GM18517 (cell line): Measurements from ENCODE around the gene MEF2A.
"Not testable (repeated sequence)": the region's sequence is repeated elsewhere in the genome, so short reads cannot be mapped to it uniquely, and the experiment has no call there.

Experiments
- ATAC-seq: cut with Tn5 transposase; IDR thresholded peaks from one replicate; pipeline ENCODE4 v1.9.1; 2021; ENCODE audit warnings: mild to moderate bottlenecking, moderate library complexity; ENCODE audit not compliant: unreplicated experiment

Gene MEF2A

GRCh38 chr15:99565299-99566156, at the start of gene MEF2A:
MEF2A (plus strand) TSS chr15:99565984; CDS start chr15:99633120, 67,136 bp downstream.
- ATAC-seq: peak; percentile 47

DNA sequence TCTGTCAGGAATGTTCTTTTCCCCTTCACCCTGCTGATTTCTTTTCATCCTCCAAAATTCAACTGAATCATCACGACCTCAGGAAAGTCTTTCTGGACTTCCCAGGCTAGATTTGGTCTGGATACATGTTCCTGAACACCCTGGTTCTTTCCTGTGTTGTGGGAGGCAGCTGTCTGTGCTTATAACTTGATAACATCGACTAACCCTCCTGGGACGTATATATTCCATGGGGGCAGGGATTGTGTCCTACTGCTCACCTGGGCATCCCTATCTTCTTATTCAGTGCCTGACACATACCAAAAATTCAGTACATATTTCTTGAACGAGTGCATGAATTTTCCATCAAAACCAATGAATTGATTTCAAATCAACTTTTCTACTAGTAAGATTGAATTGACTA, 47.6 kb upstream of the MEF2A start:
- ATAC-seq: no peak

GRCh38 chr15:99519366-99519765, 46.4 kb upstream of the MEF2A start:
- ATAC-seq: not testable (repeated sequence)

GRCh38 chr15:99522288-99522687, 43.5 kb upstream of the MEF2A start:
- peak; percentile 45 for ATAC-seq

DNA sequence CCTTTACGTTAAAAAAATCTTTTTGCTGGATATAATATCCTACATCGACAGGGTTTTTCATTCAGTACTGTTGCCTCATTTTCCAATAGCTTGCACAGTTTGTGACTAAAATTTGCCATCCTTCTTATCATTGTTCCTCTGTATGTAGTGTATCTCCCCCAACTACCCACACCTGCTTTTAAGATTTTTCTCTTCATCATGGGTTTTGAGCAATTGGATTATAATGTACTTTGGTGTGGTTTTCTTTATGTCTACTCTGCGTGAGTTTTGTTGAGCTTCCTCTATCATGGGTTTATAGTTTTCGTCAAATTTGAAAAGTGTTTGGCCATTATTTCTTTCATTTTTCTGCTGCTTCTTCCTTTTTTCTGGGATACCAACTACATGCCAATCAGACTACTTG, 39.6 kb upstream of the MEF2A start:
- no peak for ATAC-seq

- ATAC-seq: no peak
Measured at GRCh38 chr15:99526671-99527070, 39.1 kb upstream of the MEF2A start.

- no peak for ATAC-seq
Measured at GRCh38 chr15:99536422-99537040, 29.3 kb upstream of the MEF2A start.

GRCh38 chr15:99537344-99537743, 28.4 kb upstream of the MEF2A start:
- ATAC-seq: no peak

GRCh38 chr15:99538261-99538660, 27.5 kb upstream of the MEF2A start:
- ATAC-seq: no peak

GRCh38 chr15:99542828-99543227, 23.0 kb upstream of the MEF2A start:
- ATAC-seq: no peak

- ATAC-seq: no peak
Measured at GRCh38 chr15:99545605-99546004, 20.2 kb upstream of the MEF2A start.

- ATAC-seq: no peak
Measured at GRCh38 chr15:99546441-99547100, 19.2 kb upstream of the MEF2A start.

GRCh38 chr15:99547517-99547916, 18.3 kb upstream of the MEF2A start:
- ATAC-seq: no peak

DNA sequence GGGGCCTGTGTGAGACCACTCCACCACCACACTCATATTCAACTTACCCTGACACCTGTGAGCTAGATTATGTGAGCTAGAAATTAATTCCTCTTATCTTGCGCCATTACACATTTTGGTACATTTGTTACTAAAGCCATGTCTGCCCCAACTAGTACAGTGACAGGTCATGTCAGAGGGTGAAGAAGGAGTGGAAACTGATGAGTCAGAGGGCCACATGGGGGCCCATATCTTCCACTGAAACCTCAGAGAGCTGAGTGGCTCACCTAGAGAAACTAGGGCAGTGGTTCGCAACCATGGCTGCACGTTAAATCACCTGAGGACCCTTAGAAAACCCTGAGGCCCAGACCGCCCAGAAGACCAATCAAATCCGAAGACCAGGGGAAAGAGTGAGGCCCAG, 15.7 kb upstream of the MEF2A start:
- ATAC-seq: no peak

GRCh38 chr15:99552111-99552510, 13.7 kb upstream of the MEF2A start:
- ATAC-seq: no peak

GRCh38 chr15:99554880-99555488, 10.8 kb upstream of the MEF2A start:
- no peak for ATAC-seq

GRCh38 chr15:99556011-99556410, 9.8 kb upstream of the MEF2A start:
- no peak for ATAC-seq

GRCh38 chr15:99556578-99556977, 9.2 kb upstream of the MEF2A start:
- ATAC-seq: no peak

GRCh38 chr15:99558084-99558483, 7.7 kb upstream of the MEF2A start:
- no peak for ATAC-seq

GRCh38 chr15:99558571-99558970, 7.2 kb upstream of the MEF2A start:
- no peak for ATAC-seq

DNA sequence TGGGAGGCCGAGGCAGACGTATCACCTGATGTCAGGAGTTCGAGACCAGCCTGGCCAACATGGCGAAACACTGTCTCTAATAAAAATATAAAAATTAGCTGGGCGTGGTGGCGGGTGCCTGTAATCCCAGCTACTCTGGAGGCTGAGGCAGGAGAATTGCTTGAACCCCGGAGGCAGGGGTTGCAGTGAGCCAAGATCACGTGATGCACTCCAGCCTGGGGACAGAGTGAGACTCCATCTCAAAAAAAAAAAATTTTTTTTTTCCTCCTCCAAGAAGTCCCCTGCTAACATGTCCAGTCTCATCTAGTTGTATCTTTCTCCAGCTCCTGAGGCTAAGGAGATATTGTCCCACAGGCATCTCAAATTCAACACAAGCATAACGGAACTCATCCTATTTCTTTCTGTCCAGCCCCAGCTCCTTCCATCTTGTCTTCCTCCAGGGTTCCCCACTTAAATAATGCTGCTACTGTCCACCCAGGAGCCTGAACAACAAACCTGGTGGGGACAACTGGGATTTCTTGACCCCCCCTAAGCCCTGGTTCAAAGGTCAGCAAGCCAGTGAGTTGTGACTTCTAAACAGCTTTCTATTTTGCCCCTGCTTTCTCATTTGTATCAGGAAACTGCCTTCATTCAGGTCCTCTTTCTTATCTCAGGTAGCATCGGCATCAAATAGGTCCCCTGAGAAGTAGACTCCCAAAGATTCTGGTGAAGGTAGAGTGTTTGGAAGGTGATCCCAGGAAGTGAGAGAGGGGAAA, 4.1 kb upstream of the MEF2A start:
- no peak for ATAC-seq
